HG02678 (cell line): ENCODE data around the gene RHNO1.
"Not testable (repeated sequence)": the region's sequence is repeated elsewhere in the genome, so short reads cannot be mapped to it uniquely, and the experiment has no call there.

Experiments used
- ATAC-seq: cut with Tn5 transposase; IDR thresholded peaks from one replicate; pipeline ENCODE4 v1.9.1; 2021; ENCODE audit warnings: mild to moderate bottlenecking, moderate library complexity; ENCODE audit not compliant: unreplicated experiment

RHNO1 gene

DNA sequence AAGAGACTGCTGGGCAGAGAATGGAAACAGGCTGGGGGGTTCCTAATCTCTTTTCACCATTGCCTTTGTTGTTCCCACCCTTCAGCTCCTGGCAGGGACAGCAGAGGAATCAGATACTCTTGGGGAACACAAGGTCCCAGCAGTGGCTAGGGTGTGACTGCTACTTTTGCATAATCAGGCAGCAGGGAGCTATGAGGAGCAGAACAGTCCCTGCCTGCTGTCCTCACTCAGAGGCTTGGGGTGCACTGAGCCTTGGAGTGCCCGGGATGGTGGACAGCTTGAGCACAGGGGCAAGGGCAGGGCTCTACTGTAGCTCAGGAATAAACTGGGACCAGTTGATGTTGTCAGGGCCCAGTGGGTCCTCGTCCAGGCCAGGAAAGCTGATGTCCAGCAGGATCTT lies 18.7 kb upstream of the RHNO1 start:
- no peak for ATAC-seq

- ATAC-seq = no peak
Measured at GRCh38 chr12:2858944-2859421, 18.0 kb upstream of the RHNO1 start.

GRCh38 chr12:2860170-2860569 lies 16.9 kb upstream of the RHNO1 start:
- ATAC-seq = no peak

DNA sequence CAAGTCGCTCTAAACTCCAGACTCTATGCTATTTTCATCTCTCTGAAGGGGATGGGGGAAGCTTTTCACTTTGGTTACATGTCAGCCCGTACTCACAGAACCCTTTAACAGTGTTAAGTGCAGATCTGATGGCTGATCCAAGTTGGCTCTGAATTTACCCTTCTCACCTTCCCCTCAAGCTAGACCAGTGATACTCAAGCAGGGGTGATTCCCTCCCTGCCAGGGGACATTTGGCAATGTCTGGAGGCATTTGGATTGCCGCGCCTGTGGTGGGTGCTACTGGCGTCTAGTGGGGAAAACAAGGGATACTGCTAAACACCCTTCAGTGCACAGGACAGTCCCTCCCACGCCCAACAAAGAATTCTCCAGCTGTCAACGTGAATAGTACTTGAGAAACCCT lies 14.1 kb upstream of the RHNO1 start:
- no peak for ATAC-seq

- ATAC-seq = not testable (repeated sequence)
Measured at GRCh38 chr12:2863402-2863801, 13.6 kb upstream of the RHNO1 start.

GRCh38 chr12:2864198-2864597 lies 12.8 kb upstream of the RHNO1 start:
- ATAC-seq = no peak

DNA sequence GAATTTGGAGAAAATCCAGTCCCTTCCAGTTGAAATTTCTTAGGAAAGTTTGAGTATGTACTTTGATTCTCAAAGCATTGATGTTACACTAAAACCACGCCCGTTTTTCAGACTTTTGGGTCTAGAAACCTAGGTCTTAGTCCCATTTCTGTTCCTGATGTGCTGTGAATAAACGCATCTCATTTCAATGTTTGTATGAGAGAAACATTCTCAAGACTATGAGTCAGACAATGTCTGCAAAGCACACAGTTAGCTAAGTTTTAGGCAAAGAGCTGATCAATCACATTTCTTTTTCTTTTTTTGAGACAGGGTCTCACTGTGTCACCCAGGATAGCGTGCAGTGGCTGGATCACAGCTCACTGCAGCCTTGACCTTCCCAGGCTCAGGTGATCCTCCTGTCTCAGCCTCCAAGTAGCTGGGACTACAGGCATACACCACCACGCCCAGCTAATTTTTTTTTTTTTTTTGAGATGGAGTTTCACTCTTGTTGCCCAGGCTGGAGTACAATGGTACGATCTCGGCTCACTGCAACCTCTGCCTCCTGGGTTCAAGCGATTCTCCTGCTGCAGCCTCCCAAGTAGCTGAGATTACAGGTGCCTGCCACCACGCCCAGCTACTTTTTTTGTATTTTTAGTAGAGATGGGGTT lies 7.9 kb upstream of the RHNO1 start:
- ATAC-seq = not testable (repeated sequence)

GRCh38 chr12:2876431-2877046 lies 484 bp upstream of the RHNO1 start:
- peak; percentile 41 for ATAC-seq

DNA sequence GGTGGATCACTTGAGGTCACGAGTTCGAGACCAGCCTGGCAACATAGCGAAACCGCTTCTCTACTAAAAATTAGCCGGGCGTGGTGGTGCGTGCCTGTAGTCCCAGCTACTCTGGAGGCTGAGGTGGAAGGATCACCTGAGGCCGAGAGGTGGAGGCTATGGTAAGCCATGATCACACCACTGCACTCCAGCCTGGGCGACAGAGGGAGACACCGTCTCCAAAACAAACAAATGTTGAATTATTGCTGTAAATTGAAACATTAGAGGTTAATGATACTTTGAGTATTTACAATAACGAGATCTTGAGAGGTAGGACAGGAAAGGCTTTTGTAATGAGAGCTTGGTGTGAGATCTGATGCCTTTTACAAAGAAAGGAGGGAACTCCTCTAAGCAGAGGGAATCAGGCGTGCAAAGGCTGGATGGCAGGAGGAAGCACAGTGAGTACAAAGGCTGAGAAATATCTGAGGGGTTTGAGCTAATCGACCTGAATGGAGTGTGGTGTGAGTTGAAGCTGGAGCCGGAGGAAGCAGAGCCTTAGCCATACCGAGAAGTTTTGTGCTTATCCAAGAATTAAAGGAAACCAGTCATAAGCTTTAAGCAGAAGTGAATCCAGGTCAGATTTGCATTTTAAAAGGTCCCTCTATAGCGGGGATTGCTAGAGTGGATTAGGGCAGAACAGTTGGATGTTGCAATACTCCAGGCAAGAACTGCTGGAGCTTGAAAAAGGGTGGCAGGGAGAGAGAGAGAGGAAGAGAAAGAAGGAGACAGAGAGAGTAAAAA lies 1.1 kb downstream of the RHNO1 start:
- ATAC-seq = no peak

DNA sequence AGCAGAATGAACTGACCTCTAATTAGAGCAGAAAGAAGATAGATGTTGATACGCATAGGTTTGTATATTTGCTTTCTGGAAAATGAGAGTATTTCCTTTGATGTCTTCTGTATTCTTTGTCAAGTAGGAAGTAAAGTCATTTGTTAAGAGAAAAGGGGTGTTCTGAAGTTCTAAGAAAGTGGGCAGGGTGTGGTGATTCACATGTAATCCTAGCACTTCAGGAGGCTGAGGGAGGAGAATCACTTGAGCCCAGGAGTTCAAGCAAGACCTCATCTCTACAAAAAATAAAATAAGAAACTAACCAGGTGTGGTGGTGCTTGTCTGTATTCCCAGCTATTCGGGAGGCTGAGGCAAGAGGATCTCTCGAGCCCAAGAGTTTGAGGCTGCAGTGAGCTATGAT lies 2.8 kb downstream of the RHNO1 start:
- no peak for ATAC-seq

- ATAC-seq = no peak
Measured at GRCh38 chr12:2884810-2885209, 7.8 kb downstream of the RHNO1 start.

GRCh38 chr12:2886768-2887450 lies 9.9 kb downstream of the RHNO1 start:
- no peak for ATAC-seq

- ATAC-seq = no peak
Measured at GRCh38 chr12:2890001-2890387, 13.0 kb downstream of the RHNO1 start.

GRCh38 chr12:2890388-2891239 lies 13.6 kb downstream of the RHNO1 start, which contains the start of gene TULP3:
TSS of gene TULP3 (plus strand) at chr12:2890891. CDS start at chr12:2890948, 57 bp downstream.
- peak; percentile 99 for ATAC-seq

- ATAC-seq = peak; percentile 18
Measured at GRCh38 chr12:2891240-2892053, 14.4 kb downstream of the RHNO1 start.

DNA sequence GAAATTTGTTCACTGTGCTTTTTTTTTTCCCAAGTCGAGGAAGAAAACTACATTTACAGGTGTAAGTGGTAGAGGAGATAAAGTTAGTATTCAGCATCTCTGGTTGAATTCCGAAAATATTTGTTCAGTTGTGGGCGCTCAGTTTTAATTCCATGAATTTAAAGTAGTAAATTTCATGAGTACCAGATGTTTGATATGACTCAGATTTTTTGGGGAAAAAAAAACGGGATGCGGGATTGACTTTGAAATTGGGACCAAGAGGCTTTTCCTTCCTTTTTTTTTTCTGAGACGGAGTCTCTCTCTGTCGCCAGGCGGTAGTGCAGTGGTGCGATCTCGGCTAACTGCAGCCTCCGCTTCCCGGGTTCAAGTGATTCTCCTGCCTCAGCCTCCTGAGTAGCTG lies 15.2 kb downstream of the RHNO1 start:
- no peak for ATAC-seq

DNA sequence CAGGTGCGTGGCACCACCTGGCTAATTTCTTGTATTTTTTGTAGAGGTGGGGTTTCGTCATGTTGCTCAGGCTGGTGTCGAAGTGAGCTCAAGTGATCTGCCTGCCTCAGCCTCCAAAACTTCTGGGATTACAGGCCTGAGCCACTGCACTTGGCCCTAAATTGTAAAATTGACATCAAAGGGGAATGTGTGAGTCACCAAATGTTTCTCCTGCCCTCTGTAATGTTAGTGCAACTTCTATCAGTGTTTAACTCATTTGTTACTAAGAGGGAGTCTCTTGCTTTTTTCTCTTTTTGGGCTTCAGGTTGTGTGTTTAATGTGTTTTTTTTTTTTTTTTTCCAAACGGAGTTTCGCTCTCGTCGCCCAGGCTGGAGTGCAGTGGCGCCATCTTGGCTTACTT lies 16.0 kb downstream of the RHNO1 start:
- no peak for ATAC-seq

- ATAC-seq = no peak
Measured at GRCh38 chr12:2895051-2895451, 18.0 kb downstream of the RHNO1 start.

DNA sequence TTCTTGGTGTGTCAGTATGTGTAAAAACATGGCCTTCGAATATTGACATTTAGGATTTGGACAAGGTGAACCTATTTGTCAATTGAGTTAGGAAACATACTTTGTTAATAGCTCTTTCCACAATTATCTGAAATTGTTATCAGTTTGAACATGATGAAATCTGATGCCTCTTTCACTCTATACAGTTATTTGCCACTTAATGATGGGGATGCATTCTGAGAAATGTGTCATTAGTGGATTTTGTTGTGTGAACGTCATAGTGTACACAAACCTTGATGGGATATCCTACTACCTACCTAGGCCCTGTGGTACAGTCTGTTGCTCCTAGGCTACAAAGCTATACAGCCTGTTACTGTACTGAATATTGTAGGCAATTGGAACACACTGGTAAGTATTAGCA lies 18.5 kb downstream of the RHNO1 start:
- no peak for ATAC-seq

DNA sequence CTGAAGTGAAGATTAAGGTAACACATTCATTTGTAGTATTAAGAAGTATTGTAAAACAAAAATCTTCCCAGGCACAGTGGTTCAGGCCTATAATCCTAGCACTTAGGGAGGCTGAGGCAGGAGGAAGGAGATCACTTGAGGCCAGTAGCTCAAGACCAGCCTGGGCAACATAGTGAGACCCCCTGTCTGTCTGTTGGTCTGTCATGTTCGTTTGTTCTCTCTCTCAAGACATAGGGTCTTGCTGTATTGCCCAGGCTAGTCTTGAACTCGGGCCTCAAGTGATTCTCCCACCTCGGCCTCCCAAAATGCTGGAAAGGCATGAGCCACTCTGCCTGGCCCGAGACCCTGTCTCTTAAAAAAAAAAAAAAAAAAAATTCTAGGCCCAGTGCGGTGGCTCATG lies 20.4 kb downstream of the RHNO1 start:
- no peak for ATAC-seq
